Fibroblast of pulmonary artery (primary cell): ENCODE data around the gene TCF7L2.
A peak's percentile ranks its signal among the peaks of the same experiment; 100 is the strongest.

ENCODE experiments used
- DNase-seq: peaks from one replicate; pipeline ENCODE4 v3.0.0-alpha.2; 2010; ENCODE audit warnings: low read depth
- H3K4me3 ChIP-seq: replicated peaks from 2 replicates; pipeline ENCODE4 v1.5.1; 2011; ENCODE audit warnings: low read depth, mild to moderate bottlenecking, control low read depth, low read length, moderate library complexity
- TF ChIP-seq, protein P1 (sequence below): IDR thresholded peaks from 2 replicates; pipeline ENCODE4 v1.5.1; 2011; ENCODE audit warnings: mild to moderate bottlenecking, control low read depth, low read length, inconsistent platforms; ENCODE audit errors: missing control alignments

TCF7L2 gene

DNA sequence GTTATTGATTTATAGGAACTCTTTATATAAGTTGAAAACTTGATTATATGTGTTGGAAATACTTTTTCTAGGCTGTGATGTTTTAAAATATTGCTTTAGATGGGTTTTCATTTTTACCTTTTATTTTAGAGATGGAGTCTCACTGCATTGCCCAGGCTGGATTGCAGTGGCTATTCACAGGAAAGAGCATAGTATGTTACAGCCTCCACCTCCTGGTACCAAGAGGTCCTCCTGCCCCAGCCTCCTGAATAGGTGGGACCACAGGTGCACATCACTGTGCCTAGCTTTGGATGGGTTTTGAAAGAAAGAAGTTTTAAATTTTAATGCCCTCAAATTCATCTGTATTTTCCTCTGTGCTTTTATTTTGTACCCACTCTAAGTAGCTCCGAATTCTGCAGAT is 105.4 kb downstream of the TCF7L2 start:
- TF ChIP-seq, protein P1, sequence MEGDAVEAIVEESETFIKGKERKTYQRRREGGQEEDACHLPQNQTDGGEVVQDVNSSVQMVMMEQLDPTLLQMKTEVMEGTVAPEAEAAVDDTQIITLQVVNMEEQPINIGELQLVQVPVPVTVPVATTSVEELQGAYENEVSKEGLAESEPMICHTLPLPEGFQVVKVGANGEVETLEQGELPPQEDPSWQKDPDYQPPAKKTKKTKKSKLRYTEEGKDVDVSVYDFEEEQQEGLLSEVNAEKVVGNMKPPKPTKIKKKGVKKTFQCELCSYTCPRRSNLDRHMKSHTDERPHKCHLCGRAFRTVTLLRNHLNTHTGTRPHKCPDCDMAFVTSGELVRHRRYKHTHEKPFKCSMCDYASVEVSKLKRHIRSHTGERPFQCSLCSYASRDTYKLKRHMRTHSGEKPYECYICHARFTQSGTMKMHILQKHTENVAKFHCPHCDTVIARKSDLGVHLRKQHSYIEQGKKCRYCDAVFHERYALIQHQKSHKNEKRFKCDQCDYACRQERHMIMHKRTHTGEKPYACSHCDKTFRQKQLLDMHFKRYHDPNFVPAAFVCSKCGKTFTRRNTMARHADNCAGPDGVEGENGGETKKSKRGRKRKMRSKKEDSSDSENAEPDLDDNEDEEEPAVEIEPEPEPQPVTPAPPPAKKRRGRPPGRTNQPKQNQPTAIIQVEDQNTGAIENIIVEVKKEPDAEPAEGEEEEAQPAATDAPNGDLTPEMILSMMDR, result no peak
- no peak overlapping the region for H3K4me3 ChIP-seq
- DNase-seq, result no peak

- no peak for DNase-seq
- no peak overlapping the region for H3K4me3 ChIP-seq
- TF ChIP-seq, protein P1, result no peak
Measured at GRCh38 chr10:113056030-113056429, 106.0 kb downstream of the TCF7L2 start.

DNA sequence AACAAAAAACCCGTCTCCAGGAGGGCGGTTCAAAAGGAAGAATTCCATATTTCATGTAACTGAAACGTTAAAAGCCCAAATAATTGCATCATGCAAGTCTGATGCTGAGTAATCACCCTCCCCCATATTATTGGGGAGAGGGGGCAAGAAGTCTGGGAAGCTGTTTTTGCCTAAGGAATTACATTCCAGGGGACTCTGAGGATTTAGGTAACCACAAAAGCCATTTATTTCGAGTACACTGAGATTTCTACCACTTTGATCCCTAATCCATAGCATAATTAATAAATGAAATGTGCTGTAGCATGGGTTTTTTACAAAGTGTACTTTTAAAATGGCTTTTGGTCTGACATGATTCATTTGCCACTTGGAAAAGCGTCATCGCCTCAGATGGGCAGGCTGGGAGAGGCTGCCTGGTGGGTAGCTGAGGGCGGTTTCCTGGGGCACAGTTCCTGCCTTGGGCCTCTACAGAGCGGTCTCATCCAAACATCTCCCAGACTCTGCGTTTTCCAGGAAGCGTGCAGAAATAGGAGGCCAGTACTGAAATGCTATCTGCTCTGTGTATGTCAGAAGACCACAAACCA is 106.5 kb downstream of the TCF7L2 start:
- DNase-seq, result peak; percentile 80
- no peak overlapping the region for H3K4me3 ChIP-seq
- TF ChIP-seq, protein P1, result no peak

DNA sequence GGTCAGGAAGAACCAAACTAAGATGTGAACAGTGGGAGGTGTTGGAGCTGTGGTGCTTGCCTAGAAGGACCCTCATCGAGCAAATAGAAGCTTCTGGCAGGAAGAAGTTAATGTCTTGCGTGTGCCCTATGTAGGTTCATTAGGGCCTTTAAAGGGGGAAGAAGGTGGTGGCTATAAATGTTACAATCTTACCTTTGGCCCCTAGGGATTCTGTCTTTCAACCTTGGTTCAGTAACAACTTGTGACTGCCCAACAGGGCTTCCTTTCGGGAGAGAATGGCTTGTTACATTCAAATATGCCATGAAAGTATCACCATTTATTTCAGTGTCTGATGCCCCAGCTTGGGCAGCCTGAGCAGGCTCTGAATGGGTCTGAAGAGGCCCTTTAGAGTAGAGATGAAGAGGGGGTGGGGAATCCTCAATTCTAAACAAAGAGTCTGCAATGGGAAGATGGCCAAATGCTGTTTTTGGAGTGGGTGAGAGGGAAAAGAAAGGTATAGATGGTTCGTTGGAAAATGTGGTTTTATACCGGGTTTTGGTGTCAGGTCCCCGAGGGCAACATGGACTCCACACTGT is 108.0 kb downstream of the TCF7L2 start:
- peak; percentile 38 for DNase-seq
- H3K4me3 ChIP-seq, result peak overlapping the region; percentile 10
- TF ChIP-seq, protein P1, result no peak

DNA sequence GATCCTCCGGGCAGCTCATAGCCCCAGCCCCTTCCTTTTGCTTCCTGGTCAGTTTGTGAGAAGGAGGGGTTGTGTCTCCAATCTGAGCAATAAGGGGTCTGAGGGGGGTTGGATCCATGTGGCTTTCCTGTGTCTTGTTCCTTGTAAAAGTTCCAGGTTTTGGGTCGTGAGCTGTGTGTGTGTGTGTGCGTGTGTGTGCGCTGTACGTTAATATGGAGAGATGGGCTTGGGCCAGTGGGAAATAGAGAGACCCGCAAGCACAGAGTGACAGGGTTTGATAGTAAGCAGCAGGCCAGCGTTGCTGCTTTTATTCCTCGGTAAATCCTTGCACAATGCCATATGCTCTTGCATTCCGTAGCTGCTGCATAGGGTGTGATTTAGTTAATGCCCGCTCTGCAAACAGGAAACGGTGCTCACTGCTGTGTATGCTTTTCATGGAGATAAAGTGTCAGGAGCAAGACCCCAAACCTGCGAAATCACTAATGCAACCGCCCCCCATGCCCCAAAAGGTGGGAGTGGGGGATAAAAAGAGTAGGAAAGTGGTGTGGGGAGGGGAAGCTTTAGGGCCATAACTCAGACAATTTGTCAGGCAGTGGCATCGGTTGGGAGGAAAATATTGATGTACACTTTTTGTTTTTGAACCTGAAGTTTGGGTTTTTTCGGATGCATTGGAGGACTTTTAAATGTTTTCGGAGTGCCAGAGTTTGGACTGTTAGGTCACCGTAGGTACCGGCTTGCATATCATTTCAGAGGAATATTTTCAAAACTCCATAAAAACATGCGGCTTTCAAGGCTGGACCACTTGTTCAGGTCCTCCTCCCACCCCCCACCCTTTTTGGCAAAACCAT is 108.7 kb downstream of the TCF7L2 start:
- DNase-seq, result peak; percentile 89
- TF ChIP-seq, protein P1, result no peak
- H3K4me3 ChIP-seq, result peak overlapping the region; percentile 49

DNA sequence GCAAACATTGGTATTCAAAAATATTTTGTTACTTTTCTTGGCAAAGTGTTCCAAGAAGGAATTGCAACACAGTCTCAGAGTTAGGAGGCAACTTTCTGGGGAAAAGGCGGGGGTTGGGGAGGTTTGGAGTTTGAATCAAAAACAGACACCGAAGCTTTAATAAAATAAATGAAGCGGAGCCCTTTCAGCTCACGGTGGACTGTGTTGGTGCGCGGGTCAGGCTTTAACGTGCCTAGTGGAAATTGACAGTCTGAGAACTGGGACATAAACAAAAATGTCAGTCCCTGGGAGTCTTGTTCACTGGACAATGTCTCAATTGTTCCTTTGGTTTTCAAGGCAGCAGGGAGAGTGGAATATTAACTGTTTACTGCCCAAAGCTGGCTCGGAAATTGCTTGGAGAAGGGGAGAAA is 109.3 kb downstream of the TCF7L2 start:
- TF ChIP-seq, protein P1, result no peak
- H3K4me3 ChIP-seq, result peak overlapping the region; percentile 49
- peak; percentile 88 for DNase-seq
